DOHH2 (cell line): ENCODE measurements around the gene ABCD4.
"Not testable (repeated sequence)": the region's sequence is repeated elsewhere in the genome, so short reads cannot be mapped to it uniquely, and the experiment has no call there.

ENCODE experiments used
- H3F3A ChIP-seq: fragments of 200-600 bp; sonication (generic), shearing (Covaris generic); 2 replicates; pipeline ENCODE4 v1.6.0; 2016; ENCODE audit warnings: antibody characterized with exemption, mild to moderate bottlenecking; ENCODE audit not compliant: control insufficient read depth, insufficient read depth
- H3K27ac ChIP-seq: fragments of 200-600 bp; sonication (generic); 2 replicates; pipeline ENCODE4 v1.5.1; 2014; ENCODE audit warnings: low read depth, mild to moderate bottlenecking, low read length, moderate library complexity
- H3K27me3 ChIP-seq: fragments of 200-600 bp; sonication (generic); 2 replicates; pipeline ENCODE4 v1.6.1; 2014; ENCODE audit warnings: mild to moderate bottlenecking, low read length, mixed read lengths; ENCODE audit not compliant: control insufficient read depth
- H3K36me3 ChIP-seq: fragments of 200-600 bp; sonication (generic); 2 replicates; pipeline ENCODE4 v1.6.1; 2014; ENCODE audit warnings: mild to moderate bottlenecking, low read length, moderate library complexity, mixed read lengths; ENCODE audit not compliant: control insufficient read depth
- H3K4me1 ChIP-seq: fragments of 200-600 bp; sonication (generic); 2 replicates; pipeline ENCODE4 v1.6.1; 2014; ENCODE audit warnings: mild to moderate bottlenecking, low read length, mixed read lengths; ENCODE audit not compliant: control insufficient read depth
- H3K4me2 ChIP-seq: fragments of 200-600 bp; sonication (generic); 2 replicates; pipeline ENCODE4 v1.6.0; 2014; ENCODE audit warnings: mild to moderate bottlenecking, low read length, moderate library complexity
- H3K4me3 ChIP-seq: fragments of 200-600 bp; sonication (generic); 2 replicates; pipeline ENCODE4 v1.5.1; 2014; ENCODE audit warnings: mild to moderate bottlenecking, low read length, mixed read lengths
- H3K79me2 ChIP-seq: fragments of 200-600 bp; sonication (generic); 2 replicates; pipeline ENCODE4 v1.6.1; 2014; ENCODE audit warnings: mild to moderate bottlenecking, low read length, mixed read lengths; ENCODE audit not compliant: control insufficient read depth
- H3K9me2 ChIP-seq: fragments of 200-600 bp; sonication (generic); replicated peaks from 2 replicates; pipeline ENCODE4 v1.6.1; 2014; ENCODE audit warnings: mild to moderate bottlenecking, low read length, mixed read lengths; ENCODE audit not compliant: control insufficient read depth
- H3K9me3 ChIP-seq: fragments of 200-600 bp; sonication (generic); 2 replicates; pipeline ENCODE4 v1.6.1; 2014; ENCODE audit warnings: antibody characterized with exemption, low read length, mixed read lengths; ENCODE audit not compliant: control insufficient read depth, insufficient read depth
- H4K20me1 ChIP-seq: fragments of 200-600 bp; sonication (generic); 2 replicates; pipeline ENCODE4 v1.6.0; 2014; ENCODE audit warnings: low read depth, mild to moderate bottlenecking, antibody characterized with exemption, low read length, moderate library complexity; ENCODE audit not compliant: control insufficient read depth, insufficient read depth
- EZH2phosphoT487 ChIP-seq: fragments of 200-600 bp; sonication (generic); IDR thresholded peaks from 2 replicates; pipeline ENCODE4 v1.6.1; 2017; ENCODE audit warnings: borderline replicate concordance, mild to moderate bottlenecking, antibody characterized with exemption, low read length, moderate library complexity, mixed read lengths
- TF ChIP-seq, protein P1 (sequence below): fragments of 200-600 bp; sonication (generic); IDR thresholded peaks from one replicate; pipeline ENCODE4 v1.5.1; 2014; ENCODE audit warnings: antibody characterized with exemption, mild to moderate bottlenecking, low read depth, low read length; ENCODE audit not compliant: poor library complexity, severe bottlenecking

ABCD4 gene

DNA sequence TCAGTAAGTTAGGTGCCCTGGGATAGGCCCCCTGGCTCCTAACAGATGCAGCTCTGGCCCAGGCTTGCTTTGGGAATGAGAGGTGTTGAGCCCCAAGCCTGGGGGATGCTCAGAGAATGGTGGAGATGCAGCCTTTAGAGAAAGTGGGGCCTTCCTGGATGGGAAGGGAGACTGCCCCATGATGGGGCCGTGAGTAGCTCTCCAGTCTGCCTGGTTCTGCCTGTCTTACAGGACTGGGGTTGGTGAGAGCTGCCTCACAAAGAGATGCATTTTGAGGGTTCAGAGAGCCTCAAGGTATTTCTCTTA, 45.0 kb upstream of the ABCD4 start:
- Histone ChIP-seq H3K4me2 (no peak overlapping the region), H3K9me2 (no peaks in the 10 kb centered on the region), H3K9me3 (no peaks in the 10 kb centered on the region), H3K4me3 (no peak overlapping the region), H3K27me3 (peaks cover 7% of the 10 kb centered on the region), H3K4me1 (no peaks in the 10 kb centered on the region), H3F3A (no peaks in the 10 kb centered on the region), H3K36me3 (no peaks in the 10 kb centered on the region), H3K79me2 (no peaks in the 10 kb centered on the region), H3K27ac (no peak overlapping the region), H4K20me1 (no peaks in the 10 kb centered on the region)
- TF ChIP-seq, protein P1, sequence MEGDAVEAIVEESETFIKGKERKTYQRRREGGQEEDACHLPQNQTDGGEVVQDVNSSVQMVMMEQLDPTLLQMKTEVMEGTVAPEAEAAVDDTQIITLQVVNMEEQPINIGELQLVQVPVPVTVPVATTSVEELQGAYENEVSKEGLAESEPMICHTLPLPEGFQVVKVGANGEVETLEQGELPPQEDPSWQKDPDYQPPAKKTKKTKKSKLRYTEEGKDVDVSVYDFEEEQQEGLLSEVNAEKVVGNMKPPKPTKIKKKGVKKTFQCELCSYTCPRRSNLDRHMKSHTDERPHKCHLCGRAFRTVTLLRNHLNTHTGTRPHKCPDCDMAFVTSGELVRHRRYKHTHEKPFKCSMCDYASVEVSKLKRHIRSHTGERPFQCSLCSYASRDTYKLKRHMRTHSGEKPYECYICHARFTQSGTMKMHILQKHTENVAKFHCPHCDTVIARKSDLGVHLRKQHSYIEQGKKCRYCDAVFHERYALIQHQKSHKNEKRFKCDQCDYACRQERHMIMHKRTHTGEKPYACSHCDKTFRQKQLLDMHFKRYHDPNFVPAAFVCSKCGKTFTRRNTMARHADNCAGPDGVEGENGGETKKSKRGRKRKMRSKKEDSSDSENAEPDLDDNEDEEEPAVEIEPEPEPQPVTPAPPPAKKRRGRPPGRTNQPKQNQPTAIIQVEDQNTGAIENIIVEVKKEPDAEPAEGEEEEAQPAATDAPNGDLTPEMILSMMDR = no peak

DNA sequence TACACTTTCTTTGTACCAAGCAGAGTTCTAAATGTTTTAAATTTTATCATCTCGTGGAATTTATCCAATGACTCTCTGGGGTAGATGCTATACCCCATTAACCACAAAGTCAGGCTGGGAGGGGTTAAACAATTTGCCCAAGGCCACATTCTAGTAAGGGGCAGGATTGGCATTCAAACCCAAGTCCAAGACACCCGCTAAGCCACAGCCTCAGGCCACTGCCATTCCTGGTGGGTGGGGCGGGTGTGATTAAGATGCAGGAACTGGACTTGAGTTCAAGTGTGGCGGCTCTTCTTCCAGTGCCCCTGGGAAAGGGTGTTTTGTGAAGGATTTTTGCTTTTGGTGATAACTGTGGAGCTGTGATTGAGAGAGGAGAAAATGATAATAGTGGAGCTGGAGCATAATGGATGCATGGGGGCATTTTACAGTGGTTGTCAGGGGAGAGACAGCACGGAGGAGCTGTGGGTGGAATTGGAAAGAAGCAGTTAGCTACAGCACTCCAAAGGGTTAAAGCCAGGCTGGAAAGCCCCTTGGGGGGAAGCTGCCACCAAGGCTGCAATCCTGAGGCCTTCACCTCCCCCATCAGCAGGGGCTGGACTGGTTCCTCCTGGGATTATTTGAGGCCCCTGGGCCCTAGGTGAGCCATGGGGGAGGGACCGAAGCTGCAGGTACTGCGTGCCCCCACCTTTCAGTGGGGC, 44.5 kb upstream of the ABCD4 start:
- Histone ChIP-seq H3K36me3 (no peaks in the 10 kb centered on the region), H3K9me2 (no peaks in the 10 kb centered on the region), H3F3A (no peaks in the 10 kb centered on the region), H3K27ac (no peak overlapping the region), H3K4me2 (no peak overlapping the region), H3K9me3 (no peaks in the 10 kb centered on the region), H3K27me3 (peaks cover 7% of the 10 kb centered on the region), H3K79me2 (no peaks in the 10 kb centered on the region), H3K4me3 (no peak overlapping the region), H3K4me1 (no peaks in the 10 kb centered on the region), H4K20me1 (no peaks in the 10 kb centered on the region)
- no peak for TF ChIP-seq EZH2phosphoT487
- TF ChIP-seq, protein P1 = no peak

DNA sequence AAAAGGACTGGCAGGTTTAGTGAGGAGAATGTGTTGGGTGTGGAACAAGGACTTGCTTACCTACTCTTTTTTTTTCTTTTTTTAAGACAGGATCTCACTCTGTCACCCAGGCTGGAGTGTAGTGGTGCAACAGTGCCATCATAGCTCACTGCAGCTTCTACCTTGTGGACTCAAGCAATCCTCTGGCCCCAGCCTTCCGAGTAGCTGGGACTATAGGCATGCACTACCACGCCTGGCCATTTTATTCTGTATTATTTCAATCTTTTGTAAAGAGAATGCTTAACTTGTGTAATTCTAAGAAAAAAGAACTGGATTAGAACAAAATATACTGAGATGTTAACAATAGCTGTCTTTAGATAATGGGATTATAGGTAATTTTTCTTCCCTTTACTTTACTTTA, 43.6 kb upstream of the ABCD4 start:
- Histone ChIP-seq H3K9me3 (no peaks in the 10 kb centered on the region), H4K20me1 (no peaks in the 10 kb centered on the region), H3K4me1 (no peaks in the 10 kb centered on the region), H3K4me3 (no peak overlapping the region), H3K27ac (no peak overlapping the region), H3K79me2 (no peaks in the 10 kb centered on the region), H3K36me3 (no peaks in the 10 kb centered on the region), H3F3A (no peaks in the 10 kb centered on the region), H3K9me2 (no peaks in the 10 kb centered on the region), H3K4me2 (no peak overlapping the region), H3K27me3 (peaks cover 7% of the 10 kb centered on the region)
- TF ChIP-seq, protein P1 = no peak
- TF ChIP-seq EZH2phosphoT487 = no peak

DNA sequence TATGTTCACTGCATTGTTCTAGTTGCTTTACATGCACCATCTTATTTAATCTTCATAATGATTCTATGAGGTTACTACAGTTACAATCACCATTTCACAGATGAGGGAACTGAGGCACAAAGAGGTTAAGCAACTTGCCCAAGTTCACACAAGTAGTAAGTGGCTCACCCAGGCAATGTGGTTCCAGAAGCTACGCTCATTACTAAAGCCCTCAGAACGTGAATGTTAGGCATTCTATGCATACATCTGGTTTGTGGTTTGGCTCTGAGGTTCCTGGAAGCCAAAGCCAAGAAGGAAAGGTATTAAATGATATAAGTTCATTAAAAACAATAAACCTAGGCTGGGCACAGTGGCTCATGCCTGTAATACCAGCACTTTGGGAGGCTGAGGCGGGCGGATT, 31.2 kb upstream of the ABCD4 start:
- H4K20me1 ChIP-seq = no peaks in the 10 kb centered on the region
- H3K9me3 ChIP-seq = no peaks in the 10 kb centered on the region
- no peak overlapping the region for H3K4me3 ChIP-seq
- no peak overlapping the region for H3K4me2 ChIP-seq
- no peaks in the 10 kb centered on the region for H3K36me3 ChIP-seq
- no peaks in the 10 kb centered on the region for H3K4me1 ChIP-seq
- H3F3A ChIP-seq = no peaks in the 10 kb centered on the region
- TF ChIP-seq, protein P1 = no peak
- TF ChIP-seq EZH2phosphoT487 = no peak
- H3K79me2 ChIP-seq = no peaks in the 10 kb centered on the region
- no peak overlapping the region for H3K27ac ChIP-seq
- H3K9me2 ChIP-seq = no peaks in the 10 kb centered on the region
- H3K27me3 ChIP-seq = no peaks in the 10 kb centered on the region; the same call in 1 of the 2 replicates

DNA sequence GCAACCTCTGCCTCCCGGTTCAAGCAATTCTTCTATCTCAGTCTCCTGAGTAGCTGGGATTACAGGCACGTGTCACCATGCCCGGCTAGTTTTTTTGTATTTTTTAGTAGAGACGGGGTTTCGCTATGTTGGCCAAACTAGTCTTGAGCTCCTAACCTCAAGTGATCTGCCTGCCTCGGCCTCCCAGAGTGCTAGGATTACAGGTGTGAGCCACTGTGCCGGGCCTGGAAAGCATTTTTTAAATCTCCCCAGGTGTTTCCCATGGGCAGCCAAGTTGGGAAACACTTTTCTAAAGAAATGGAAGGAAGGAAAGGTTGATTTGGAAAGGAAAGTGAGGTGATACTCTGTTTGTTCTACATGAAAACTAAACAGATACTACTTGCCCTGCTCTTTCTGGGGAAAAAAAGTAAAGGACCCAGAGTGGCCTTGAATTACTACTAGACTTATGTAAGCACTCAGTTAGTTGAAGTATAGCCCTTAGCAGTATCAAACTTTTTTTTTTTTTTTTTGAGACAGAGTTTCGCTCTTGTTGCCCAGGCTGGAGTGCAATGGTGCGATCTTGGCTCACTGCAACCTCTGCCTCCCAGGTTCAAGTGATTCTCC, 27.3 kb upstream of the ABCD4 start:
- H3K79me2 ChIP-seq, H3K9me2 ChIP-seq, H4K20me1 ChIP-seq, H3K4me1 ChIP-seq, H3F3A ChIP-seq, H3K9me3 ChIP-seq, H3K36me3 ChIP-seq, H3K4me3 ChIP-seq, H3K4me2 ChIP-seq, H3K27ac ChIP-seq: not testable (repeated sequence)
- H3K27me3 ChIP-seq = peaks cover 16% of the 10 kb centered on the region
